ENCODE measurements around the gene SDCBP2.

Gene SDCBP2

GRCh38 chr20:1264727-1265126 lies 64.2 kb downstream of the SDCBP2 start:
- DNase-seq (ENCODE audit: low read depth): no peak
- H3K4me3 ChIP-seq (ENCODE audit: control insufficient read depth, low read depth, low read length): no peak overlapping the region
- TF ChIP-seq CTCF (IDR thresholded peaks at IDR 0.05; ENCODE audit: control insufficient read depth, insufficient read depth, low read depth, low read length, missing control alignments): no peak

GRCh38 chr20:1263853-1264252 lies 65.1 kb downstream of the SDCBP2 start:
- DNase-seq (ENCODE audit: low read depth): no peak
- no peak for TF ChIP-seq CTCF (IDR thresholded peaks at IDR 0.05; ENCODE audit: control insufficient read depth, insufficient read depth, low read depth, low read length, missing control alignments)
- no peak overlapping the region for H3K4me3 ChIP-seq (ENCODE audit: control insufficient read depth, low read depth, low read length)
